Erythroblast (primary cell): ENCODE results near the gene RTN4RL1.

Experiments
- GATA1 ChIP-seq: IDR thresholded peaks from 2 replicates; pipeline ENCODE4 v1.6.1; 2011; ENCODE audit warnings: low read depth, mild to moderate bottlenecking, control low read depth, low read length, moderate library complexity
- POLR2A ChIP-seq: IDR thresholded peaks from 2 replicates; pipeline ENCODE4 v1.6.1; 2011; ENCODE audit warnings: mild to moderate bottlenecking, low read length

DNA sequence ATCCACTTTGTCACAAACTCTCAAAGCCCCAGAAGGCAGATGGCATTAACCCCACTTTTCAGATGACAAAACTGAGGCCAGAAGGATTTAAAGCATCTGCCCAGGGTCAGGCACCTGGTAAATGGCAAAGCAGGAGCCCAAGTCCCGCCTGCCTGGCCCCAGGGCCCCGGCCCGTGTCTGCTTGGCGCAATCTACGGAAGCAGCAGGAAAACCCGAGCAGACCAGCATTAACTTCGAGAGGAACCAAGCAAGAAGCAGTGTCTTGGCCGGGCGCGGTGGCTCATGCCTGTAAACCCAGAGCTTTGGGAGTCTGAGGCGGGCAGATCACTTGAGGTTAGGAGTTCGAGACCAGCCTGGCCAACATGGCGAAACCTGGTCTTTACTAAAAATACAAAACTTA, 21.6 kb downstream of the RTN4RL1 start:
- no peak for TF ChIP-seq POLR2A
- TF ChIP-seq GATA1: no peak
